ENCODE results near the gene XG.
"Not testable (repeated sequence)": the region's sequence is repeated elsewhere in the genome, so short reads cannot be mapped to it uniquely, and the experiment has no call there.

Gene XG

GRCh38 chrX:2780472-2781225 is 28.8 kb downstream of the XG start:
- not testable (repeated sequence) for DNase-seq (ENCODE audit: low read depth)

- DNase-seq (ENCODE audit: low read depth), result no peak
Observed at GRCh38 chrX:2781226-2781571, 29.4 kb downstream of the XG start.

GRCh38 chrX:2781698-2782097 is 29.9 kb downstream of the XG start:
- DNase-seq (ENCODE audit: low read depth), result no peak

- DNase-seq (ENCODE audit: low read depth), result no peak
Observed at GRCh38 chrX:2782171-2782570, 30.3 kb downstream of the XG start.

GRCh38 chrX:2782778-2783177 is 30.9 kb downstream of the XG start:
- DNase-seq (ENCODE audit: low read depth), result no peak

GRCh38 chrX:2784026-2784425 is 32.2 kb downstream of the XG start:
- no peak for DNase-seq (ENCODE audit: low read depth)

- DNase-seq (ENCODE audit: low read depth), result no peak
Observed at GRCh38 chrX:2785538-2785937, 33.7 kb downstream of the XG start.

- no peak for DNase-seq (ENCODE audit: low read depth)
Observed at GRCh38 chrX:2788980-2789379, 37.1 kb downstream of the XG start.

GRCh38 chrX:2789569-2789968 is 37.7 kb downstream of the XG start:
- no peak for DNase-seq (ENCODE audit: low read depth)

- DNase-seq (ENCODE audit: low read depth), result no peak
Observed at GRCh38 chrX:2793752-2794151, 41.9 kb downstream of the XG start.

- no peak for DNase-seq (ENCODE audit: low read depth)
Observed at GRCh38 chrX:2794336-2794735, 42.5 kb downstream of the XG start.

- not testable (repeated sequence) for DNase-seq (ENCODE audit: low read depth)
Observed at GRCh38 chrX:2796808-2797207, 45.0 kb downstream of the XG start.

- no peak for DNase-seq (ENCODE audit: low read depth)
Observed at GRCh38 chrX:2799369-2799768, 47.5 kb downstream of the XG start.

GRCh38 chrX:2799980-2800379 is 48.1 kb downstream of the XG start:
- not testable (repeated sequence) for DNase-seq (ENCODE audit: low read depth)

- DNase-seq (ENCODE audit: low read depth), result no peak
Observed at GRCh38 chrX:2801223-2801622, 49.4 kb downstream of the XG start.

GRCh38 chrX:2802376-2803090 is 50.7 kb downstream of the XG start:
- not testable (repeated sequence) for DNase-seq (ENCODE audit: low read depth)

GRCh38 chrX:2803486-2803885 is 51.6 kb downstream of the XG start:
- DNase-seq (ENCODE audit: low read depth), result not testable (repeated sequence)

- not testable (repeated sequence) for DNase-seq (ENCODE audit: low read depth)
Observed at GRCh38 chrX:2804106-2804843, 52.4 kb downstream of the XG start.

GRCh38 chrX:2804858-2805257 is 53.0 kb downstream of the XG start:
- not testable (repeated sequence) for DNase-seq (ENCODE audit: low read depth)

GRCh38 chrX:2811271-2811670 is 59.4 kb downstream of the XG start:
- no peak for DNase-seq (ENCODE audit: low read depth)

- DNase-seq (ENCODE audit: low read depth), result not testable (repeated sequence)
Observed at GRCh38 chrX:2812161-2812907, 60.5 kb downstream of the XG start.

GRCh38 chrX:2817036-2817435 is 65.2 kb downstream of the XG start:
- DNase-seq (ENCODE audit: low read depth), result no peak
